A549 treated with AZD9567 at 1 μM for 4 hours (cell line): ENCODE data around the gene ECSIT. TPM values are rescaled to one million over a fixed set of nuclear protein-coding genes. Genes with fewer than 3 reads are reported as not detected.

Source experiments
- total RNA-seq: library from RNA; stranded (reverse); fragments of 200-300 nt; extraction: Qiagen RNA extraction; gene quantifications from 5 replicates; pipeline ENCODE4 v1.2.3, GENCODE V29; 2022; ENCODE audit not compliant: insufficient read depth

The ECSIT gene, protein sequence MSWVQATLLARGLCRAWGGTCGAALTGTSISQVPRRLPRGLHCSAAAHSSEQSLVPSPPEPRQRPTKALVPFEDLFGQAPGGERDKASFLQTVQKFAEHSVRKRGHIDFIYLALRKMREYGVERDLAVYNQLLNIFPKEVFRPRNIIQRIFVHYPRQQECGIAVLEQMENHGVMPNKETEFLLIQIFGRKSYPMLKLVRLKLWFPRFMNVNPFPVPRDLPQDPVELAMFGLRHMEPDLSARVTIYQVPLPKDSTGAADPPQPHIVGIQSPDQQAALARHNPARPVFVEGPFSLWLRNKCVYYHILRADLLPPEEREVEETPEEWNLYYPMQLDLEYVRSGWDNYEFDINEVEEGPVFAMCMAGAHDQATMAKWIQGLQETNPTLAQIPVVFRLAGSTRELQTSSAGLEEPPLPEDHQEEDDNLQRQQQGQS
- total RNA-seq, result 28.3 to 37.6 TPM (median 32.1 TPM) in 5 replicates

DNA sequence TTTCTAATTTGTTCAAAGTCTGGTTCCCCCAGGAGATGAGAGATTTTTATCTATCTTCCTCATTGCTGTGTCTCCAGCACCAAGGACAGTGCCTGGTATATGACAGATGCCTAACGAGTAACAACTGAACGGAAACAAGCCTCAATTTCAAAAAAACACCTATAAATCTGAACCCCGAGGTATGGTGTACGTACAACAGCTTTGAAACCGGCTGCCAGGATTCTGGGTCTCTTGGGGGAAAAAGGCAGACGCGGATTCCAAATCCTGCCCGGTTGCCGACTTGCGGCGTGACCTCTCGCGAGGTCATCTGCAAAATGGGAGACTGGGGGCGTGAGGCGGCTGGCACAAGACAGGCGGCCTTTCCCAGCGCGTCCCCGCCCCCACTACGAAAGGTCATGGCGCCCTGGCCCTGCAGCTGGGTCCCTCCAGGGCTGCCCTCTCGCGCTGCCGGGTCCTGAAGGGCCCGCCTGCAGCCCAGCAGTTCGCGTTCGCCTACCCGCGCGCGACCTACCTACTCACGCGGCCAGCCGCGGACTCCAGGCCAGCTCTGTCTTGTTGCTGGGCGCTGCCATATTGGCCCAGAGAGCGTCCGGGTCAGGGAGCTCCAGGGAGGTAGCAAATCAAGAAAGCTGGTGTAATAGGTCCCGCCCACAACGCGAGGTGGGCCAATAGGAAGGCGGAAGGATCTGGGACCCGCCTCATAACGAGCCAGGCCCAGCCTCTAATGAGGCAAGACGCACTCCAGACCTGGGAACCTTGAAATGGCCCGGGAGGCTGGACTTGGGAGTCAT is at the start of gene ECSIT:
Gene ECSIT, minus strand, starts transcription at position 584 of the 791 bp plus-strand sequence. CDS start 9,964 bp downstream, outside the sequence.

DNA sequence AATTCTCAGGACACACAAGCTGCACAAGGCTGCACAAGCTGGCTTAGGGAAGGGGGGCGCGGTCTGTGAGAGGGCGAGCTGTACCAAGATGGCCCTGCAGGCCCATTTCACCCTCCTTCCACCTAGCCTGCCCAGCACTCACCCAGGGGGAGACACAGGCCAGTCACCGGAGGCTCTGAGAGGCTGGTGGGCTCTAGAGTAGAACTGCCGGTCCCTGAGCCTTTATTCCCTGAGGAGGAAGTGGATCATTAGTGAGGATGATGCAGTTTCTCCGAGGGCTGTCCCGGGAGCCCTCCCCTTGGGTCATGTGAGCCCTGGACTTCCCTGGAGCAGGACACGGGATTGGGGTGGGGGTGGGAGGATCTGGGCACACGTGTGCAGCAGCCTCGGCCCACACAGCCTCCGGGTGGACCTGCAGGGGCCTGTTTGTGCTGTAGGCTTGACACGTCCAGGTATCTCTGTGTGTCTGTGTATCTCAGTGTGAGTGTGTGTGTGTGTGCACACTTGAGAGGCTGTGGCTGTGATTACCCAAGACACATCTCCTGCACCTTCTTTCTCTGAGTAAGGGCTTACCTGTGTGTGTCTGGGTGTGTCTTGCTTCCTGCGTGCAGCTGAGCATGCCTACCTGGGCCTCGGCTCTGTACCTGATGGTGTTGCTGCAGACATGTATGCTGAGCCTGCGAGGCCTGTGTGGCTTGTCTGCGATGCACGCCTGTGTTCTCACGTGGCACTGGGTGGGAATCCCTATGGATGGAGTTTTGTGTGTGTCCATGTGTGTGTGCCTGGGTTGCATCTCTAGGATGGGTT is 48.7 kb upstream of the ECSIT start, which contains the start of gene ACP5:
Gene ACP5, minus strand, starts transcription at position 195 of the 807 bp plus-strand sequence. CDS start 328 bp downstream, outside the sequence.

DNA sequence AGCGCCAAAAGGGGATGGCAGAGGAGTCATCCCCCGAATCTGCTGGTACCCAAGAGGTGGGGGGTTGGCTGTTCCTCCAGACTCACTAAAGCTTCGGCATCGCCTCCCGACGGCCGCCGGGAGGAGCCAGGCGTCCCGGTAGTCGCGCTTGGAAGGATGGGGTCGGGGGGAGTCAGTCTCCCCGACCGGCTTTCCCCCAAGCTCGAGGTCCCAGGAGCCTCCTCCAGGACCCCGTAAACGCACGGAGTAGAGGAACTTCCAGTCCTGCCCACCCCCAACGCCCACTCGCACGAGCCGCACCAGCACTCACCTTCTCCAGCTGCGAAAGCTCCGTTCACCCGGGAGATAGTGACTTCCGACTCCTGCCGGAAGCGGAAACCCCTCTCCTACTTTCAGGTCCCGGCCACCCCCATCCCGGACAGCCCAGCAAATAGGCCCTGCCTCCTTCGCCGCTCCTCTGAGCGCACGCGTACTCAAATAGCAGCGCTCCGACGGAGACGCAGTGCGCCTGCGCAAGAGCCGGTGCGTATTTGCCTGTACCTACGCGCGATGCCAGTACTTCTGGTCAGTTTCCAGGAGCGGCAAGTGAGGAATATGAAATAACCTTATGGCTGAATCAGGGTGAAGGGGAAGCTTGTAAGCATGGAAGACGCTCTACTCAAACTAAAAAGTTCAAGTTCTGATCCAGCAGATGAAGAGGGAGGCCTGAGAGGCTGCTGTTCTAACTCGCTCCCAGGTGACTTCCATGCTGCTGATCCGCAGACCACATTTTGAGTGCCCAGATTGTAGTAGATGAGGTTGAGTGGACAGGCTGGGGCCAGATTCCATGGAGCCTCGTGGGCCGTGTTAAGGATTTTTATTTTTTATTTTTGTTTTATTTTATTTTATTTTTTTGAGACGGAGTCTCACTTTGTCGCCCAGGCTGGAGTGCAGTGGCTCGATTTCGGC is 30.2 kb upstream of the ECSIT start, which contains the start of gene ELOF1:
Gene ELOF1, minus strand, starts transcription at position 350 of the 948 bp plus-strand sequence. CDS start 4,883 bp downstream, outside the sequence.

DNA sequence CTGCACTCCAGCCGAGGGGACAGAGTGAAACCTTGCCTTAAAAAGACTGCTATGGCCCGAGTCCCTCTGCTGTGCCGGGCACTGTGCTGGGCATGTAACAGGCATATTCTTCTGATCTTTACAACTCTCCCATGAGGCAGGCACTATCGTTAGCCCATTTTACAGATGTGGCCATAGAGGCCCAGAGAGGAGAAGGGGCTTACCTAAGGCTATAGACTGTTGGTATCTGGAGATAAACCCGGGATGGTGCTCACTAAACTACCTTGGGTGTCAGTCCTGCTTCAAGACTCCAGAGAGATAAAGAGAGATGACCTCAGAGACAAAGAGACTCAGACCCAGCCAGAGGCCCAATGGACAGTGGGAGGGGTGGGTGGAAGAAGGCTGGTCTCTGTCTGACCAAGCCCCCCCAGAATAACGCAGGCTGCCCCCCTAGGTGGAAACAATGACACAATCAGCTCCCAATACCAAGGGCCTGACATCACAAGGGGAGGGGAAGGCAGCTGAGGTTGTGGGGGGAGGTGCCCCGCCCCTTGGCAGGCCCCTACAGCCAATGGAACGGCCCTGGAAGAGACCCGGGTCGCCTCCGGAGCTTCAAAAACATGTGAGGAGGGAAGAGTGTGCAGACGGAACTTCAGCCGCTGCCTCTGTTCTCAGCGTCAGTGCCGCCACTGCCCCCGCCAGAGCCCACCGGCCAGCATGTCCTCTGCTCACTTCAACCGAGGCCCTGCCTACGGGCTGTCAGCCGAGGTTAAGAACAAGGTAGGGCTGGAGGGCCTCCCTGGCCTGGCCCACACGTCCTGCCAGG is 9.5 kb upstream of the ECSIT start, which contains the start of gene CNN1:
Gene CNN1, plus strand, starts transcription at position 620 of the 805 bp plus-strand sequence. Its CDS starts 77 bp downstream, at position 697.

DNA sequence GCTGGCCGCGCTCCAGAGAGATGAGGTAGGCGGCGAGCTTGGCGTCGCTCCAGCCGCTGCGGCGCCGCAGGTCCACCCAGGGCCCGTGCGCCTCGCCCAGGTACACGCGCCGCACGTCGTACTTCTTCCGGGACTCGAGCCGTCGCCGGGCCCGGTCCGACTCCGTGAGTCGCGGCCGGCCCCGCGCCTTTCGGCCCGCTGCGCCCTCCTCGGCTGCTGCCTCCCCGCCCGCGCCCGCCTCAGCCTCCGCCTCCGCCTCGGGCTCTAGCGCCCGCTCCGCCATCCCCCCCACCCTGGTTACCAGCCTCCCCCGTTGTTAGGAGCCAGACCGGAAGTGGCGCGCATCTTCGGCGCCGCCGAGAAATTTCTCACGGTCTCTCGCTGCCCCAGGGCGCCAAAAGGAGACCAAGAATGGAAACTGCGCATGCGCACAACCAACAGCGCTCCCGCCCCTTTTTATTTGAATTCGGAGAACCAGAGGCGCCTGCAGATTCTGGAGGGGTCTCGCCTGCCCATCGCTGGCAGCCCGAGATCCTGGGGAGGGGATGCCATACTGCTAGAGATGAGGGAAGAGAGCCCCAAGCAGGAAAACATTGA is 23.3 kb downstream of the ECSIT start, which contains the start of gene ZNF653:
Gene ZNF653, minus strand, starts transcription at position 336 of the 597 bp plus-strand sequence. Its CDS starts 53 bp downstream, at position 283.

DNA sequence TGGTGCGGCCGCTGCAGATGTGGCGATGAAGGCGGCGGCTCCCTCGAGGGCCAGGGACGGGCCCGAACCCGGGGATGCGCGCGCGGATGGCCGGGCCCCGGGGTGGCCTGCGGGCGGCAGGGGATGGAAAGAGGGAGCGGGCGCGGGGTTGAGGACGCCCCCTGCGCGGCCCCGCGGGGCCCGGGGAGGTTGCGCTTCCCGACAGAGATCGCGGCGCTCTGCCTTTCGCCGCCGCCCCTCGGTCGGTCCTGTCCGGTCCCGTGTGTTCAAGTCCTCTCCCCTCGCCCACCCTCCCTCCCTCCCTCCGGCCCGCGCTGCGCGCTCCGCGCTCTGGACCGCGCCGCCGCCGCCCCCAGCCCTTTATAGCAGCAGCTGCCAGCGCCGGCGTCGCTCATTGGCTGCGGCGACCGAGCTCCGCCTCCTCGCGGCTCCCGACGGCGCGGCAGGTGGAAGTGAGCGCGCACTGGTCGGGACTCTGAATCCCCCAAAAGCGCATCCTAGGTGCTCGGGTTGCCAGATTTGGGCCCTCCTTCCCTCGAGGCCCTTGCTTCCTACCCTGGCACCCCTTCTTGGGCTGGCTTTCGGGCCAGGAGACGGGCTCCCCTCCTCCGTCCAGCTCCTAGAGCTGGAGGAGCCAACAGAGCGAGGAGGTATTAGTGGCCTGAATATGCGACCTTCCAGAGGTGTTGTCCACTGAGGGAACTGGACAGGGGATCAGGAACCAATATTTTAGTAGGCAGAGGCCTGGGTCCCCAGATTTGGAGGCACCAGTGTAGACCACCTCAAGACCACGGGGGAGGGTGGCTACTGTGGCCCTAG is 48.0 kb downstream of the ECSIT start, which contains the start of gene ELAVL3:
Gene ELAVL3, minus strand, starts transcription at position 332 of the 819 bp plus-strand sequence. CDS start 438 bp downstream, outside the sequence.

Other genes starting within 250 kb of the ECSIT start
- not detected in 5 replicates for gene TSPAN16, start 233.0 kb downstream of the ECSIT start, total RNA-seq
- 3.0 to 5.3 TPM (median 3.1 TPM) in 5 replicates for gene RAB3D, start 189.5 kb downstream of the ECSIT start, total RNA-seq
- 105 to 129 TPM (median 110 TPM) in 5 replicates for gene TMEM205, start 182.9 kb downstream of the ECSIT start, total RNA-seq
- 4.3 to 5.2 TPM (median 4.6 TPM) in 4 of 5 replicates, not detected in the other for gene CCDC159, start 182.6 kb downstream of the ECSIT start, total RNA-seq
- gene PLPPR2, start 173.7 kb downstream of the ECSIT start, total RNA-seq, result 9.8 to 10.4 TPM (median 10.2 TPM) in 5 replicates
- 2.1 to 2.3 TPM (median 2.2 TPM) in 4 of 5 replicates, not detected in the other for gene SWSAP1, start 154.5 kb downstream of the ECSIT start, total RNA-seq
- gene EPOR, start 144.8 kb downstream of the ECSIT start, total RNA-seq, result 3.7 to 6.2 TPM (median 4.5 TPM) in 5 replicates
- gene RGL3, start 109.8 kb downstream of the ECSIT start, total RNA-seq, result 1.5 to 3.1 TPM (median 1.9 TPM) in 5 replicates
- gene ODAD3, start 94.0 kb downstream of the ECSIT start, total RNA-seq, result 0.67 to 1.9 TPM (median 1.1 TPM) in 4 of 5 replicates, not detected in the other
- 250 to 268 TPM (median 262 TPM) in 5 replicates for gene PRKCSH, start 93.5 kb downstream of the ECSIT start, total RNA-seq
- 0.06 to 0.15 TPM (median 0.08 TPM) in 4 of 5 replicates, not detected in the other for gene ELAVL3, start 48.1 kb downstream of the ECSIT start, total RNA-seq
- 2.3 to 4.9 TPM (median 4.1 TPM) in 5 replicates for gene ZNF653, start 23.3 kb downstream of the ECSIT start, total RNA-seq
- gene CNN1, start 9.7 kb upstream of the ECSIT start, total RNA-seq, result 0.24 to 0.37 TPM (median 0.31 TPM) in 4 of 5 replicates, not detected in the other
- gene ELOF1, start 30.1 kb upstream of the ECSIT start, total RNA-seq, result 99.5 to 130 TPM (median 110 TPM) in 5 replicates
- gene ACP5, start 48.5 kb upstream of the ECSIT start, total RNA-seq, result 0.24 to 0.40 TPM (median 0.32 TPM) in 4 of 5 replicates, not detected in the other
- gene ZNF627, start 68.3 kb upstream of the ECSIT start, total RNA-seq, result 3.9 to 6.2 TPM (median 4.2 TPM) in 5 replicates
- 2.2 to 9.0 TPM (median 2.7 TPM) in 5 replicates for gene ZNF823, start 209.8 kb upstream of the ECSIT start, total RNA-seq
- gene ZNF441, start 237.9 kb upstream of the ECSIT start, total RNA-seq, result 0.02 to 0.07 TPM in 2 of 5 replicates, not detected in the others